NCI-H82 (cell line): ENCODE results near the gene RPL22L1.
"Not testable (repeated sequence)": the region's sequence is repeated elsewhere in the genome, so short reads cannot be mapped to it uniquely, and the experiment has no call there.

Source experiments
- DNase-seq: peaks from one replicate; lab custom pipeline; 2025; lab: John Stamatoyannopoulos, UW

The RPL22L1 gene

DNA sequence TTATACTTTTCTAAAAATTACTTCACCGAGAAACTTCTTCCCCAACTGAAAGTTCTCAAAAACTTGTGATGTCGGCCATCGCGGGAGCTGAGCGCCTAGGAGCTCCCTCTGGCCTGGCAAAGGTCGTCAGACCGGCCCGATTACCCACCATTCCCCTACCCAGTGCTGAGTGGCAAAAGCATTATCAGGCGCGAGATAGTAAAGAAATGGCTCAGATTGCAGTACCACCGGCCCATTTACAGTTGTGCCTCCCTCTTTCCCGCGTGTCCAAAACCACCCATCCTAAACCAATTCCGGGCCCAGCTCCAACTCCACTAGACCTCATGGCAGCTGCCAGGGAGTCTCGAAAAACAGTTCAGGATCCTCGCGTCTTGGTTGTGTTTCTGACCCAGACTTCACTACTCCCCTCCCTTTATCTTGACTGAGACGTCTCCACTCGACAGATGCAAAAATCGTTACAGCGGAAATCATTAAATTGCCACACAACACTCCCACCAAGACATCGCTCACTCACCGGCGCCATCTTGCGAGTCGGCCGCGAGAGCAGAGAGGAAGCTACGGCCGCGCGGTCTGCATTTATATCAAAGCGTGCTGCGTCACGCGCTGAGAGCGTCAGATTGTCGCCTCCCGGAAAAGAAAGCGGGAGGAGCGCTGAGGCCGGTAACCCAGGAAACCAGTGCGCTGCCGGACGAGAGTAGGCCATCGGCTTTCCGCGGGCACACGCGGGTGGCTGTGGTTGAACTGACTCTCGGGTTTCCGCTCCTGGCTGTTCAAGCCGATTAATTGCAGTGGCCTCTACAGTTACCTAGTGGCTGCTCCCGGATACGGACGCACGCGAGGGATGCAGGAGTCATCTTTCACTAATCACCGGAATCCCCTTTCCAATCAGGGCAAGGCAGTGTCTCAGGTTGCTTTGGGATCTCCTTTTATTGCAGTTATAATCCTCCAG, at the start of gene RPL22L1:
TSS of gene RPL22L1 (minus strand) at position 551 of the 949 bp plus-strand sequence. CDS start at position 523, 28 bp downstream.
- DNase-seq: no peak

GRCh38 chr3:170918715-170919114, 48.7 kb upstream of the RPL22L1 start:
- DNase-seq: no peak

GRCh38 chr3:170914690-170915089, 44.7 kb upstream of the RPL22L1 start:
- DNase-seq: peak; percentile 32

GRCh38 chr3:170914212-170914611, 44.2 kb upstream of the RPL22L1 start:
- DNase-seq: no peak

- DNase-seq: no peak
Observed at GRCh38 chr3:170911051-170911450, 41.1 kb upstream of the RPL22L1 start.

- no peak for DNase-seq
Observed at GRCh38 chr3:170910542-170910941, 40.5 kb upstream of the RPL22L1 start.

DNA sequence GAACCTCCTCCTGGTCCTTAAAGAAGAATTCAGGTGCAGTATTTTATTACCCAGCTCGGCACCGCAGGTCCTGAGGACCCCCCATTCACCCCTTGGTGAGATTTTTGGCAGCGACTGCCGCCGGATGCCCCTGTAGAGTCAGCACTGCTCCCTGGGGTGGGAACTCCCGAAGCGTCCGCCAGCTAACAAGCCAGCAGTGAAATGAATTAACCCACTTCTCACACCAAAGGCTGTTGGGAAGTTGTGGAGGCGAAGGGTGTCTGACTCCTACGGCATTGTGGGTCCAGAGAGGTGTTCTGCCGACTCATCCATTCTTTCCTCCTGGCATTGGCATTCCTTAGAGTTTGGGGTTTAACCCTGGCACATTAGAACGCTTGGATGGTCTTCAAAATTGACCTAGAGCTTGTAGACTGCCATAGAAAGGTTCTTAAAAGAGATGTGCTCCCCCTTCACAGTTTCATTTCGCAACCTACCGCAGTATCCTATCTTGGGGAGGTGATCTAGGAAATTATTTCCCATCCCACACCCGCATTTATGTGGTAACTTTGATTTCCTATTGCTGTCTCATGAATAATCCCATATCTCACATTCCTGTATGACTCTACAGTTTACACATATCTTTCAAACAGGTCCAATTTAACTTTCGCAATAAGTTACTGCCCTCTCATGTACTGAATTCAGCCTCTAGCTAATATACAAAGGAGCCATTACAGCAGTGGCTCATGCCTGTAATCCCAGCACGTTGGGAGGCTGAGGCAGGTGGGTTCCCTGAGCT, 39.3 kb upstream of the RPL22L1 start:
- DNase-seq: no peak

GRCh38 chr3:170908235-170909116, 38.5 kb upstream of the RPL22L1 start, which contains the start of gene EIF5A2:
Gene EIF5A2, minus strand, starts transcription at chr3:170908637. Its CDS starts 831 bp downstream, at chr3:170907806.
- peak; percentile 98 for DNase-seq

DNA sequence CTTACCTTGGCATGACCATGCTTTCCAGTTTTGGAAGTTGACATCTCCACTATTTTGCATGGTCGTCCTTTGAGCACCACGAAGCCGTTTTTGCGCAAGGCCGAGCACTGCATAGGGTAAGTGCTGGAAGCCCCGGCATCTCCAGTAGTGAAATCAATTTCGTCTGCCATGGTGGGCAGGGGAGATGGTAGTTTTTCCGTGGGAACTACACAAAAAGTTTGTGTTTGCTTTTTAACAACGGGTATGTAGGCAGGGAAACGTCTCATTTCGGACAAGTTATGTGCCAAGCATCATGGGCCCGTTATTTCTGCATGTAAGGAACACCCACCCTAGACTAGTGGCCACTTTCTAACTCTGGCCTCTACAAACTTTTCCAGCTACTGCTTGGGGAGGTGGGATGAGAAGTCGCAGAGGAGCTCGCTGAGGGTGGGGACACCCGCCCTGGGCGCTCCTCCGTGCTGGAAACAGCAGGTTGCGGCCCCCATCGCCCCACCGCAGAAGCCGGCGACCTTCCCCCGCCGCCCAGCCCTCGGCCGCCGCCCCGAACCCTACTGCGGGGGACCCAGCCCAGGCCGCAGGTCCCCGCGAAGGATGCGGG, 37.7 kb upstream of the RPL22L1 start:
- peak; percentile 60 for DNase-seq

DNA sequence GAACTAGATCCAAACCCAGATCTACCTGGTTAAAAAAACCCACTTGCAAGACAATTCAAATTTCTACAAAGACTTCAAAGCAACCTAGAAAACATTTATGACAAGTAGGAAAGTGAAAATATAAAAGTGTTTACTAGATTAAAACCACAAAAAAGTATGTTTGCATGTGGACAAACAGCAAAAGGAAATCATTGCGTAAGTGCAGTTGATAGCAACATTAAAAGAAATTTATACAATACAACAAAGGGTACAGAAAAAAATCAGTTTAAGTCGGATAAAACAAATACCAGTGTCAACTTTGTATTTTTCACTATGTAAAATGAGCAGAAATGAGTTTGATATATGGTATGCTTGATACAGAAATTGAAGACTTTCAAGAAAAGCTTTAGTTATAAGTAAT, 35.9 kb upstream of the RPL22L1 start:
- DNase-seq: no peak

DNA sequence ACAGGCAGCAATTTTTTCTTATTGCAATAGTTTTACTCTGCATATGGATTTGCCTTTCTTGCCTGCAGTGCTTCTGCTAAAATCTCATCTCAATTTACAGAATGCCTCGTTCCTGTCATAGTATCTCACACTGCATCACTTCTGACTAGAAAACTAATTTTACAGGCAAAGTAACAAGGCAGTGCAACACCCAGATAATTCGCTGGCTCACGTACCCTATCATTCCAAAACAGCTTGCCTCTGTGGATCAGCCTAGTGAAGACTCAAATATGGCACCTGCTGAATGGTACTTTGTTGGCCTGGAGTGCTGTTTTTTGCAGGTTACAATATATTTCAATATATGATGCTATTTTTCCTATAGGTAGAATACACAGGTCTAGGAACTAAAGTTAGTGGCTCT, 33.1 kb upstream of the RPL22L1 start:
- DNase-seq: no peak

DNA sequence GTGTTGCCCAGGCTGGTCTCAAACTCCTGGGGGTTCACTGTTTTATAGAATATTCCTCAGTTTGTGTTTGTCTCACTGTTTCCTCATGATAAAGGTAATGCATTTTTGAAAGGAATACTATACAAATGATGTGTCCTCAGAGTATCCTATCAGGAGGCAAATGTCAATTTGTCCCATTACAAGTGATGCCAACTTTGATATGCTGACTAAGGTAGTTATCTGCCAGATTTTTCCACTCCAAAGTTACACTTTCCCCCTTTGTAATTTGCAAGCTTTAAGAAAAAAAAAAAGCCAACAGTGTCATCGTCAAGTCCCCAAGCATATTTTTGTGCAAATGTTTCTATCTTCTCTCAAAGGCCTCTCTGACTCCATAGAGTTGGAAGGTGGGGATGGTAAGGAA, 29.5 kb upstream of the RPL22L1 start:
- DNase-seq: no peak

- DNase-seq: no peak
Observed at GRCh38 chr3:170897978-170898377, 28.0 kb upstream of the RPL22L1 start.

- DNase-seq: not testable (repeated sequence)
Observed at GRCh38 chr3:170897199-170897598, 27.2 kb upstream of the RPL22L1 start.

- no peak for DNase-seq
Observed at GRCh38 chr3:170896781-170897180, 26.8 kb upstream of the RPL22L1 start.

DNA sequence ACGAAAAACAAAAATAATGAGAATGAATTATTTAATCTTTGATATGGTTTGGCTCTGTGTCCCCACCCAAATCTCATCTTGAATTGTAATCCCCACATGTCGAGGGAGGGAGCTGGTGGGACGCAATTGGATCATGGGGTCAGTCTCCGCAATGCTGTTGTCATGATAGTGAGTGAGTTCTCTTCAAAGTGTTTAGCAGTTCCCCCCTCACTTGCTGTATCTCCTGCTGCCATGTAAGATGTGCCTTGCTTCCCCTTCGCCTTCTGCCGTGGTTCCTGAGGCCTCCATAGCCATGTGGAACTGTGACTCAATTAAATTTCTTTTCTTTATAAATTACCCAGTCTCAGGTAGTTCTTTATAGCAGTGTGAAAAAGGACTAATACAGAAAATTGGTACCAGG, 26.3 kb upstream of the RPL22L1 start:
- not testable (repeated sequence) for DNase-seq

DNA sequence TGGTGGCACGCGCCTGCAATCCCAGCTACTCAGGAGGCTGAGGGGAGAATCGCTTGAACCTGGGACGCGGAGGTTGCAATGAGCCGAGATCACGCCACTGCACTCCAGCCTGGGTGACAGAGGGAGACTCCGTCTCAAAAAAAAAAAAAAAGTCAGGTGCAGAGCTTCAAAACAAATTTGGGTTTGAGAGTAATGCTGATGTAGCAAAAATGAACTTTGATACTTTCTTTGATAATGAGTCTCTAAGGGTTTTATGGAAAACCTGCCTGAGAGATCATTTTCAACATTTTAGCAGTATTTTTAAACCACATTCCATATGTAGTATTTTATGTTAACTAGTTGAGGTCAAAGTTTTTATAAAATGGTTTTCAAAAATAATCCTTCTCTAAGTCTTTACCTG, 23.9 kb upstream of the RPL22L1 start:
- no peak for DNase-seq

GRCh38 chr3:170889630-170890029, 19.6 kb upstream of the RPL22L1 start:
- DNase-seq: no peak

DNA sequence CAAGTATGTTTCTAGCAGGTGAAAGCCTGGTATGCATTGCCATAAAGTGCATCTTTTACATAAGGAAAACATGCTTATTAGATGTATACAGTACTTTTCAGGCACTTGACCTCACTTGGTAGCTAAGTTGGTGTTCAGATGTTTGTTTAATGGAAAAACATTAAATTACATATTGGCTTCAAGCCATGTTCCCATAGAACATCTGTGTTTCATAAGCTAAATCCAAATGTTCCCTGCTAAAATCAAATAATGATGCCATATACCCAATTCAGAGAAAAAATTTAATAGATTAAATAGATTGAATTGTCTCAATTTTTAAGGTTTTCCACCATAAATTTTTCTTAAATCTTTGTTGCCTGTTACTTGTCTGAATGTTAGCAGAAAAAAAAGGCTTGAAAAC, 19.1 kb upstream of the RPL22L1 start:
- no peak for DNase-seq

GRCh38 chr3:170884109-170884930, 14.3 kb upstream of the RPL22L1 start:
- DNase-seq: not testable (repeated sequence)
